Cerebellar nuclear complex (tissue), 1 donor: ENCODE measurements around the gene SCN4B.

Experiments
- DNase-seq, 2 experiments: peaks; one replicate each; lab custom pipeline; 2025; lab: John Stamatoyannopoulos, UW

Gene SCN4B

DNA sequence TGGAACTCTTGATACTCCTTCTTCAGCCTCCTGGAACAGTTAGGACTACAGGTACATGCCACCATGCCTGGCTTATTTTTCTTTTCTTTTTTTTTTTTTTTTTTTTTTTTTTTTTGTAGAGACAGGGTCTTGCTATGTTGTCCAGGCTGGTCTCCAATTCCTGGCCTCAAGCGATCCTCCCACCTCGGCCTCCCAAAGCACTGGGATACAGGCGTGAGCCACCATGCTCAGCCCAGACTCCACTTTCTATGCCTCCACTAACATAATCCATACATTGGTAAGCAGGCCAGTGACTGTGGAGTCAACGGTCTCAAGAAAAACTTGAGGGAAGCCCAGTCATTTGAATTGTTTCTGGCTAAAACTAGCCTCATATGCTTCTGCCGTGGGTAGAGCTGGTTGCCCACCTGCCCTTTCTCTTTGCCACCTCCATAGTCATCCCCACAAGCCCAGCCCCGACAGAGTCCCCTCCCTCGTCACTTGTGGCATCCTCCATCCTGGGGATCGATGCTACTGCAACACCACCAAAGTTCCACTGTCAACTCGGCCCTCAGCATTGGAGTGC lies 21.5 kb upstream of the SCN4B start:
- DNase-seq, result no peak

DNA sequence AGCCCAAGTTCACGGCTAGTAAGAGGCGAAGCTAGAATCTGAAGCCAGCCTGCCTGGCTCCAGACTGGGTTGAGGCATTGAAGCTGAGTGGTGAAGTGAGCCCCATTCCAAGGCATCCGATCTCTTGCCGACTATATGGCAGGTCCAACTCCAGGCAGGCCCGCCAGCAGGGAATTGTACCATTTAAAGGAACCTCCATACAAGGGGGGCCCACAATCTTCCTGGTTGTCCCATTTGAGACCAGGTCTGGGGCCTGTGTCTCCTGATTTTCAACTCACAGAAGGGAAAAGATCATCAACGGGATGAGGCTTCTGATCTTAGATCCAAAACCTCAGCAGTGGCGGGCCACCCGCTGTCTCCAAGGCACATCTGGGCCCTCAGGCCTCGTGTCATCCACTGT lies 19.7 kb upstream of the SCN4B start:
- no peak for DNase-seq

DNA sequence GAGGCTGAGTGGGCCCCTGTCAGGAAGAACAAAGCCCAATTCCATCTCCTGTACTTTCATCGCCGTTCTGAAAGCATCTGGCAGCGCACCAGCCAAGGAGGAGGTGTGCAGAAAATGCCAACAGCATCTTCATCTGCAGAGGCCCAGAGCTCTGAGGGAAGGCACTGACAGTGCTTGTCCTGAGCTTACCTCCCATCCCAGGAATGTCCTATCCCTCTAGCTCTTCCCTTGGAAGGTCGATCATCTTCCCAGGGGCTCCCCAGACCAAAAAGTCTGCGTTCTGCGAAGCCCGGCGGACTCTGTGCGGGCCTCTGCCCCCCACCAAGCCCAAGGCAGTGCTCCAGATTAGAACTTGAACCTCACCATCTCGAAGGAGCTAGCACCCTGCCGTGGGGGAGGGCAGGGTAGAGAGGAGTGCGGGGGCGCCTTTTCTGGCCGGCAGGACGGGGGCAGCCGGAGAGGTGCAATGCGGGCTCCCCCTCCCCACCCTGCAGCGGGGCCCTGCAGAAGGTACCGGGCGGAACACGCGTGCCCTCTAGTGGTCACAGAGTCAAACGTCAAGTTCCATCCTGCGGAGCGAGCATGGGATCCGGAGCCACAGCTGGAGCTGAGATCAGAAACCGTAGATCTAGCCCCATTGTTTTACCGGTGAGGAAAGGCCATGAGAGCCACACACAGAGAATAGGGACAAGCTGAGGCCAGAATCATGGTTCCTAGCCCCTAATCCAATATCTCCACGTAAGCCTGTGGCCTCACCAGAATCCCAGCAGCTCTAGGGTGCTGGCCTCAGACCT lies 18.8 kb upstream of the SCN4B start:
- DNase-seq, result peak in 1 of 2 experiments; percentile 40

DNA sequence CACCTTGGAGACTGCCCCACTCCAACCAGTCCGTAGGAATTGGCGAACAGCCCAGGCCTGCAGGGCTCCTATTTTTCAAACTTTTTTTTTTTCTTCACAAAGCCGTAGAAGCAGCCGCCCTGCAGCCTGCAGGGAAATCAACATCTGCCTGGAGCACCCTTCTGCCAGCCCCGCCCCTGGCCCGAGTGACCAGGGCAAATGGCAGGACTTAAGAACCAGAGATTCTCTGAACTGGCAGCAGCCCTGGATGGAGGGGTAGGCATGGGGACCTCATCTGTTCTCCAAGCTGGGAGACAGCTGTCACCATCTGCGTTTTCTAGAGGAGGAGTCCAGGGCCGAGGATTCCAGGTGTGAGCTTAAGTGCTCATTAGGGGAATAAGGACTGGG lies 18.3 kb upstream of the SCN4B start:
- DNase-seq, result no peak

DNA sequence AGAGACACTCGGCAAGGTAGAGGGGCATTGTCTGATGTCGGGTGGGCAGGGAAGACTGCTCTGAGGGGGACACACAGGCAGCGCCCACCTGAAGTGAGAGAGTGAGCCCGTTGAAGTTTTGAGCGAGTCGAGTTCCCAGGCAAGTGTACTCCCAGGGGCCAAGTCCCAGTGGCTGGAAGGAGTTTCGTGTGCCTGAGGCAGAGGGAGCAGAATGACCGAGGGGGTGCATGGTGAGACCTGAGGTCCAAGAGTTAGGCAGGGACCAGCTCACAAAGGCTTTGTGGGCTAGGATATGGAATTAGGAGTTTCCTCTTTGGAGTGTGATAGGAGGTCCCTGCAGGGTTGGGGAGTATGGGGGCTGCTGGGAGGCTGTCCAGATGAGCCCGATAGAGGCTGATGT lies 17.6 kb upstream of the SCN4B start:
- no peak for DNase-seq

DNA sequence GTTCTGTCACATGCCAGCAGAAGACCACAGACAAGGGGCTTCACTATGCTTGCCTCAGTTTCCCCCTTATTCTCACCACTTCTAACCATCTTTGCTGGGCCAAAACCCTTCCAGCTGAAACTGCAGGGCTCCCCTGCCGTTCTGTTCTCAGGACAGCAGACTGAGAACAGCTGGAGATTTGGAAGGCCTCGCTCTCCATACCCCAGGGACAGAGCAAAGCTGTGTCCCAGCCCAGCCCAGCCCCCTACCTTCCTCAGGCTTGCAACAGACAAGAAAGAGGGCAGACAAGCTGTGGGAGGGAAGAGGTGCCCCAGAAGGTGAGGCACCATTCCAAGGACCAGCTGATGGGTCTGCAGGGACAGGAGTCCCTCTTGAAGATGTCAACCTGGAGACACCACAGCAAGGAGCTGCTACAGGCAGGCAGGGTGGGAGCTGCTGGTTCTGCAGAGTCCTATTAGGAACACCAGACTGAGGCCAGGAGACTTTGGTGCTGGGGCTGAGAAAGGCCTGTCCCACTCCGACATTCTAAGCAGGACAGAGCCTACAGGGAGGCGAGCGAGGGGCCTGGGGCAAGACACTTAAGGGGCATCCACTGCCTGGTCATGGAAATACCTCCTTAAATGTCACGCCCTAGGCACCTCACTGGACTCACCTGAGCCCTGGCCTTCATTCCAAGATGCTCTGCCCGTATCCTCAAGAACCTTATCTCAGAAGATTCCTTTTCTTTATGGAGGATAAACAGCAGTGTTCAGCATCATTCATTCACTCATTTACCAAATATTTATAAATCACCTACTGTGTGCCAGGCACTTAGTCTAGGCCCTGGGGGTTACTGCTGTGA lies 16.9 kb upstream of the SCN4B start:
- no peak for DNase-seq

DNA sequence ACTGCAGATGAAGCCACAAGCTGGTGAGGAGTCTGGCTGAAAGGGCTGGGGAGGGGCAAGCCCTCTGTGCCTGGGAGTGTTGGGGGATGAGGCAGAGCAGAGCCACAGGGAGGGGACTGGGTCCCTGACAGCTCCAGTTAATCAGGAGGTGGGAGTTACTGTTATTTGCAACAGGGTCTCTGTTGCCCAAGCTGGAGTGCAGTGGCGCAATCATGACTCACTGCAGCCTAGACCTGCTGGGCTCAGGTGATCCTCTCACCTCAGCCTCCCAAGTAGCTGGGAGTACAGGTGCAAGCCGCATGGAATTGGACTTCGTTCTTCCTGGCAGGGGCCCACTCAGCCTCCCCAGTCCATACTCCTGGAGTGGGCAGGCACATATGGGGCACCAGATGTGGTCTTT lies 16.1 kb upstream of the SCN4B start:
- DNase-seq, result no peak

DNA sequence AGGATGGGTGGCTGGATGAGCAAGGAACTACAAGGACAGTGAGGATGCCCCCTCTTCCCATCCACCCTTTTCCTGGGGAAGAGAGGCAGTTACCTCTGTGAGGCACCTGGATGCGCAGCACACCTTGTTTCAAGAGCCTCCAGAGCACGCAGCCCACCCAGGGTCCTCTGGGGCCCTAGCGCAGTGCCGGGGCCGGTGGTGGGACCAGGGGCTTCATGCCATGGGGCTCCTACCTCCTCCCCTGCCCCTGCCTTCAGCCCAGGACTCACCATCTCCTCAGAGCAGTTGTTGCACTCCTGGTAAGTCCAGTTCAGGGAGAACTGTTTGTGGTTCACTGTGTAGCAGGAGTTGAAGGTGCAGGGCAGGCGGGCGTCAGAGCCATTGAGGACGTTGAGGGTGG lies 15.7 kb upstream of the SCN4B start:
- DNase-seq, result no peak

DNA sequence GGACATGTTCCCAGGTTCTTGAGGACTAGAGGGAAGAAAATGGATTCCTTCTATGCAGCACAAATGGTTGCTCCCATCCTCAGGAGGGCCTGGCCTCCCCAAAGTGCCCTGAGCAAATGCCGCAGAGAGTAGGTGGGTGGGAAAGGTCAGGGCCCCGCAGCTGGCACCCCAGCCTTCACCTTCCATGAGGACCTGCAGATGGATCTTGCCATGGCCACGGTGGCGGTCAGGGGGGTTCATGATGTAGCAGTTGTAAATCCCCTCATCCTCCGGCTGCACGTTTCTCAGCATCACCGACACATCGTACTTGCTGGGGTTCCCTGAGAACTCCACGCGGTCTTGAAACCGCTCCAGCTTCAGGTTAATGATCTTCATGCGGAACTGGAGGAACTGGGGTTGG lies 15.3 kb upstream of the SCN4B start:
- DNase-seq, result no peak

DNA sequence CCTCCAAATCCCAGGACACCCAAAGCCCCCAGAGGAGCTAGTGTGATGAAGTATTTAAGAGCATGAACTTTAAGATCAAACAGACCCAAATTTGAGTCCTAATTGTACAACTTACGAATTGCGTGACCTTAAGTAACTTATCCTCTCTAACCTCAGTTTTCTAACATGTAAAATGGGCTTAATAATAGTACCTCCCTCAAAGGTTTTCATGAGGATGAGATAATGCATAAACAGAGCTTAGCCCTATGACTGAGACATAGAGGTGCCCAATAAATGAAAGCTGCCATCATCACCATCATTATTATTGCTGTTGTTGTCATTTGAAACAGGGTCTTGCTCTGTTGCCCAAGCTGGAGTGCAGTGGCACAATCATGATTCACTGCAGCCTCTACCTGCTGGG lies 14.6 kb upstream of the SCN4B start:
- no peak for DNase-seq

DNA sequence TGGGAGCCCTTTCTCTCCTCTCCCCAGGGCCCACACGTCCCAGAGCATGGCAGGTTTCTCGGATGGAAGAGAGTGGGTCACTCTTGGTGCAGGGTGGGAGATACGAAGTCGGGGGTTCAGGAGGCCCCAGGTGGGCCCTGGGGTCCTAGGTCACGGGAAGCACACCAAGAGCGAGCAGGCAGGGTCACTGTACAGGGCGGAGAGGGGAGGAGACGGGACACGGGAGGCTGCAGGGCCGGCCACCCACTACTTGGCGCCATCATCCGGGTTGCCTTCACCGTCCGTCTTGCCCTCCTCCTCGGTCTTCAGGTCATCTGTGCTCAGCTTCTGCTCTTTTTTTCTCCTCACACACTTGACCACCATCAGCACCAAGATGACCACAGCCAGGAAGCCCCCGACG lies 14.0 kb upstream of the SCN4B start:
- DNase-seq, result no peak

DNA sequence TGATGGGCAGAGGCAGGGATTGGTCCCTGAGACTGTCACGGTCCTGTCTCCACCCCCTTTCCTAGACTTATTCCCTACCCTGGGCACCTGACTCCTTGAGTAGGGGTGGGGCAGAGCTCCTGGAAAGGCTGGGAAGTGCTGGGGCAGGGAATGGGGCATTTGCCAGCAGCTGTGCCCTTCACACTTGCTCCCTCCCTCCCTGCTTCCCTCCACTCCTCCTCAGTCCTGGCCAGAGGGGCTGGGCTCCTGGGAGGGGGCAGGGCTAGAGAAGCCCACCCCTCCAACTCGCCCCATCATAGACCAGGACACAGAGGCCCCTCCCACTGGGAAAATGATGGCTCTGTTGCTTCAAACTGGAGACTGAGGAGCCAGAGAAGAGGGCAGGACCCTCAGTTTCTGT lies 12.3 kb upstream of the SCN4B start:
- no peak for DNase-seq

DNA sequence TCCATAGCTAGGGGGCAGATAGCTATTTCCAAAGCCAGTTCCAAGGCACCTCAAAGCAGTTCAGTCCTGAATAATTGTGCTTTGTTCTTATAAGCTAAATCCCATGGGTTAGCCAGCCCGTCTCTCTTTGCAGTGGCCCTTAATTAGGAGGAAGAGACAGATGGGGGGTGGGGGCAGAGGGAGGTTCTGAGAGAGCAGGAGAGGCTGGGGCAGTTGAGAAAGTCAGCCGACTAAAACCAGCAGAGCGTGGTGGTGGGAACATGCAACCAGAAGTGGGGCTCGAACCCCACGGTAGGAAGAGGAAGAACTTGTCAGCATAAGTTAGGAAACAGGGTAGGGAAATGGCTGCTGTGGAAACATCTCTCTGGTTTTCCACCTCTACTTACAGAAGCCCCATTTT lies 10.9 kb upstream of the SCN4B start:
- DNase-seq, result no peak

DNA sequence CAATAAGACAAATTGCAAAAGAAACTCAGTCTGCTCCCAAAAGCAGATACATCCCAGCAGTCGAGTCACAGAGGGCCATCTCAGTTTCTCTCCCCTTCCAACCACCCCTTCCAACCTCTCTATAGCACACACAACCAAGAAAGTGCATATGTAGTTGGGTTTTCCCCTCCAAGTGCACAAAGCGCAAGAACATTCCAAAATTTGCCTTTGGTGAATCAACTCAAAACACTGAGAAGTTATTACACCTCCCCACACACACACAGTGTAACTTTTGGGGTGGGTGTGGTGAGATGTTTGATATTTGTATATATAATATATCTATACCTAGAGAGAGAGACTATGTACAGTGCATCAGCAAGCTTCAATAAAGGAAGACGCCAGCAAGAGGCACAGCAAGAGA lies 10.2 kb upstream of the SCN4B start:
- DNase-seq, result no peak

DNA sequence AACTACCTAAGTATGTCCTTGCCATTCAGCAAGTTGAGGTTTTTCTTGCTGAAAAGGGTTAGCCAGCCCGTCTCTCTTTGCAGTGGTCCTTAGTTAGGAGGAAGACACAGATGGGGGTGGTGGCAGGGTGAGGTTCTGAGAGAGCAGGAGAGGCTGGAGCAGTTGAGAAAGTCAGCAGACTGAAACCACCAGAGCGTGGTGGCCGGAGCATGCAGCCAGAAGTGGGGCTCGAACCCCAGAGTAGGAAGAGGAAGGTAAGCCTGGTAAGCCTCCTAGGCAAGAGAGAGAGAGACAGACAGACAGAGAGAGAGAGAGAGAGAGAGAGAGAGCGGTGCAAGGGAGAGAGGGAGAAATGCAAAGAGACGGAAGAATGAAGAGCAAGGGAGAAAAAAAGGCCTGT lies 9.2 kb upstream of the SCN4B start:
- DNase-seq, result no peak

DNA sequence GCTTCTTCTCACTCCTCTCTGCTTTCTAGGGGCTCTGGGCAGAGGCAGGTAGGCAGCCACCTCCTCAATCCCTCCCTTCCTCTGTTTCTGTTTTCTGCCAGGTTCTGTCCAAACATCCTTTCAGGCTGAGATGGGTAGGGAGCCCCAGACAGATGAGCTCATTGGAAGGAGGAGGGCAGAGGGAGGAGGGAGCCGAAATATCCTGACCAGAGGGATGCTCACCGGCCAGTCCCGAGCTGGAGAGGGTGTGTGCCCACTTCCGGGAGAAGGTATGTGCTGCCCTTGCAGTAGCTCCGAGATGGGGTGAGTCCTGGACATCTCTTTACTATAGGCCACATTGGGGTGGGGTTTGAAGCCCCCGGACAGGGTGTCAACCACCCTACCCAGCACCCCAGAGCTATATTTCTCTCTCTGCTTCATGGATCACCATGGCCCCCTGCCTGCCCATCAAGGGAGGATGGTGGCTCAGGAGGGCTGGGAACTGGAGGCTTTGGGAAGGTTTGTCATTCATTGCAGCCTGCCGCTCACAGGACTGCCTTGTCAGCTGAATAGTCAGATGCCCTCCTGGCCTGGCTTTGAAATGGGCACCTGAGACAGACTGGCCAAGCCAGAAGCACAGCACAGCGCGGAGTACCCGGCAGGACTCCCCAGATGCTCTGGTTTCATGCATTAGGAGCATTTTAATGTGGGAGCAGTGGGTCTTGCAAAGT lies 4.7 kb upstream of the SCN4B start:
- no peak for DNase-seq

DNA sequence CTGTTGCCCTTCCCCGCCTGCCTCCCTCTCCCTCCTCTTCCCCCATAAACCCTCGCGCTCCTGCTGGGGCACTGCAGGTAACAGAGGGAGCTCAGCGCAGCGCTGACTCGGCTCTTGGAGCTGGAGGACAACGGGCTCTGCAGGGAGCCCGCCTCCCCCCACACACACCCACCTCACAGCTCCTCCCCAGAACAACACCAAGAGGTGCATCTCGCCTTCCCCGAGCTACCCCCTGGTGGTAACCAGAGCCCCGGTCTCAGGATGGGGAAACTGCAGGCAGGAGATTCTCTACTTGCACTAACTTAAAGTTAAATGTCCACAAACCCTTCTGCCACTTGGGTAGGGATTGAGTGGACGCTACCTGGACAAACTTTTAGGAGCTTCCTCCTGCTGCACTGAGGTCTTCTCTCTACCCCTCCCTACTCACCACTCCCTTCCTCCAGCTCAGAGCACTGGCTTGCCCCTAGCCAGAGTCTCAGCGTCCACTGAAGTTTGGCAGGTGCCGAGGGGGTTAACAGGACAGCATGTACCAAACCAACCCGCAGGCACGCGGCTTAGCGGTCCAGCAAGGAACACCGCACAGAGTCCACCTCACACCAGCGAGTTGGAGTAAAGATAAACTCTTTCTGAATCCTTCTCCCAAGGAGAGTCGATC lies 4.0 kb upstream of the SCN4B start:
- DNase-seq, result no peak

DNA sequence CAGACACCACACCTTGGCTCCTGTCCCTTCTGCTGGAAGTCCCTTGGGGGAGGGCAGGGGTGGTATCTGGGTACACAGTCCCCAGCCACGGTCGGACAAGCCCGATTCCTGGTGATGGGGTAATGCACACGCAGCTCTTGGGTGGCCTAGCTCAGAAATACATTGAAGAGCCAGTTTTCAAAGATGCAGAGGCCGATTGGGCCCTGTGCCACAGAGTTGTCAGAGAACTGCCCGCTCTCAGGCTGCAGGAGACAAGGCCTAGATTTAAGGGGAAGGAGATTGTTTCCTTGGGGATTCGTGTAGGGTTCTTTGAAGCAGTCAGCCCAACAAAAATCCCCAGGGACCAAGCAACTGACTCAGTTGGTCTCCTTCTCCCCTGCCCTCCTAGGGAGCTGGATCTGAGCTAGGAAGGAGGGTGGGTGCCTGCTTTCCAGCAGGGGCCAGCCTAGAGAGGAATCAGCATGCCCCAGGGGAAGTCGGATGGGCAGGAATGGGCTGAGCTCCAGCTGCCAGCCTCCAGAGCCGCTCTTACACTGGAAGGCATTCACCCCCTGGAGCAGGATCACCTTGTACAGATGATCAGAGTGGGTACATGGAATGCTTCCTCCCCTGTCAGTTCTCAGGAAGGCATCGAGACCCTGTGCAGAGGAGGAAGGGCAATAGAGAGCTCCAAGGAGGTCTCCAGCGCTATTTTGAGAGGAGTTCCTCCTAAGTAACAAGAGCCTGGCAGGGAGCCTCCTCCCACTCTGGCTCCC lies 3.3 kb upstream of the SCN4B start:
- DNase-seq, result no peak

DNA sequence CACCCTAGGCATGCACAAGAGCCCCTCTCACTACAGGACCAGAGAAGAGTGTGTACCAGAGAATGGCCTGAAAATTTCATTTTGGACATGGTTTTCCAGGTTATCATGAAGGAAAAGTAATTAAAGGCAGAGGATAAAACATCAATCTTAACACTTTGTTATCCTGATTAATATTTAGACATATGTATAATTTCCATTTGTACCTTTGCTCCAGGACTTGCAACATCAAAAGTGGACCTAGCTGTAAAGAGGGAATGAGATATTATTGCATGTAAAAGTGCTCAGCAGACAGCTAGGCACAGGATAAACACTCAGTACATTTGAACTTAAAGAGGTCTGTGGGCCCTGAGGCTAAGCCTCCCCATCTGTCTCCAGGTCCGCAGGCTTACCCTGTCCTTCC lies 2.0 kb upstream of the SCN4B start:
- no peak for DNase-seq

DNA sequence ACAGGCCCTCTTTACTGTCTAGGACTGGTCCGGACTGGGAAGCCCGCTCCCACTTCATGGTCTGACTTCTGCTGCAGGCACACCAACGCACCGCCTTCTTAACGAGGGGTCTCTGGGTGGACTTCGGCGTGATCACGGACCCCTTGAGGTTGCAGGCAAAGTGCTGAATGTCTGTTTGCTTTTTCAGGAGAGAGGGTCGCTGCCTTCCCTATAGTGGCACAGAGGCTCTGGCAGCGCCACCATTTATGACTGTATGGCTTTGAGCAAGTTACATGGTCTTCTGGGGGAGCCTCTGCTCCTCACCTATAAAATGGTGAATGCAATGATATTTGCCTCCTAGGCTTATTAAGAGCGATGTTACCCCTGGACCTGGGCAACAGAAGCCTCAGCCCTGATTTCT lies 1.4 kb upstream of the SCN4B start:
- no peak for DNase-seq

DNA sequence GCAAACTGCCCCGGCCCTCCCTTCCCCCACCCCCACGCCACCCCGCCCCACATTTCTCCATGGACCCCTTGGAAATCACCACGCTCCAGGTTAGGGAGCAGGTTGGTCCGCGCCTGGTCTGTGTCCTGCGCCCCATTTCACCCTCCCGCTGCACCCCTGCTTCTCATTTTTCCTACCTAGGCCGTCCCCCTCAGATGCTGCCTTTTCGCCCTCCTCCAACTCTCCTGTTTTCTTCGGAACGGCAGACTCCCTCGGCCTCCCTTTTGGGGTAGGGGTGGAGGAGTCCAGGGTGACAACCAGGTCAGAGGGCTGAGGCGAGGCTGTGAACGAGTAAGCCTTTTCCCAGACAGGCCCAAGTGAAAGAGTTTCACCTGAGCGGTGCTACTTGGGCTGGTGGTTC lies 893 bp upstream of the SCN4B start:
- no peak for DNase-seq
